Esophagus muscularis mucosa (tissue), 3 donors: Measurements from ENCODE around the gene FBXO8.

Source experiments
- CTCF ChIP-seq, 3 experiments: fragments of 200-600 bp in 2 of 3; fragments of 450-650 bp in 1 of 3; sonication (generic) in 2 of 3; IDR thresholded peaks; one replicate each; pipeline ENCODE4 v1.5.1; 2017 to 2019; ENCODE audit warnings: antibody characterized with exemption in 3 of 3, mild to moderate bottlenecking in 2 of 3, moderate library complexity in 1 of 3
- POLR2A ChIP-seq: fragments of 450-650 bp; IDR thresholded peaks from one replicate; pipeline ENCODE4 v1.6.1; 2017; ENCODE audit warnings: antibody characterized with exemption, moderate library complexity, mild to moderate bottlenecking, low read depth
- POLR2AphosphoS5 ChIP-seq, 2 donors: sonication (generic); formaldehyde crosslinking; IDR thresholded peaks; one replicate each; pipeline ENCODE4 v1.6.1; 2017; ENCODE audit warnings: antibody characterized with exemption in 2 of 2

- no peak for TF ChIP-seq CTCF (IDR thresholded peaks at IDR 0.05)
- no peak for TF ChIP-seq POLR2AphosphoS5 (IDR thresholded peaks at IDR 0.05)
- TF ChIP-seq POLR2A = no peak
Measured at GRCh38 chr4:174260099-174260498, 23.4 kb downstream of the FBXO8 start.
